Hindlimb muscle (tissue), 1 donor: ENCODE results near the gene PPP4C. TPM values are rescaled to one million over a fixed set of nuclear protein-coding genes. Genes with fewer than 3 reads are reported as not detected.
A peak's percentile ranks its signal among the peaks of the same experiment; 100 is the strongest.
"Not testable (repeated sequence)": the region's sequence is repeated elsewhere in the genome, so short reads cannot be mapped to it uniquely, and the experiment has no call there.

Experiments
- DNase-seq: peaks from one replicate; pipeline ENCODE4 v3.0.0-alpha.2; 2013
- polyA plus RNA-seq: library from polyadenylated mRNA; unstranded; fragments of 120-200 nt; gene quantifications from one replicate; pipeline ENCODE4 v1.2.1, GENCODE V29; 2013; ENCODE audit not compliant: insufficient read length

The PPP4C gene
- polyA plus RNA-seq, result 64.3 TPM

DNA sequence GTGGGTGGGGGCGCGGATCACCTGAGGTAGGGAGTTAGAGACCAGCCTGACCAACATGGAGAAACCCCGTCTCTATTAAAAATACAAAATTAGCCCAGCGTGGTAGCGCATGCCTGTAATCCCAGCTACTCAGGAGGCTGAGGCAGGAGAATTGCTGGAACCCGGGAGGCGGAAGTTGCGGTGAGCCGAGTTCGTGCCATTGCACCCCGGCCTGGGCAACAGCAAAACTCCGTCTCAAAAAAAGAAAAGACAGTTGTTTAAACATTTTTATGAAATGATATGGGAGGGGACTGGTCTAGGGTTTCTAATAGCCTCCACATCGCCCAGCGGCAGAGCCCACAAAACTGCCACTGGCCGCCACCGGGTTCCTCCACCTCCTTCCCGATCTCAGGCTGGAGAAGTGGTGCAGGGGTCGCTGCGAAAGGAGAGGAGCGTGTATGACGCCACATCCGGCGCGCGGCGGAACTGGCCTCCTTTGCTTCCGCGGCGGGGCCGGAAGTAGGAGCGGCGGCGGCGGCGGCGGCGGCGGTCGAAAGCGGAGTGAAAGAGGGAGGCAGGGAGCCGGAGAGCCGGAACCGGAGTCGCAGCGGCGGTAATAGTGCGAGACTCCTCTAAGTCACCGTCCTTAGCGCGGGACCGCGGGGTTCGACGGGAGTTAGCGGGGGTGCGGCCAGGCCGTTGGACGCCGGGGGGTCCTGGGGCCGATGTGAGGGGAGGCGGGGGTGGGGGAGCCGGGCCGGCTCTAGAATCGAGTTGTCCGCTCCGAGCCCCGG is at the start of gene PPP4C:
PPP4C (plus strand) TSS at position 492 of the 773 bp plus-strand sequence. CDS start 384 bp downstream, outside the sequence.
- peak; percentile 92 for DNase-seq

DNA sequence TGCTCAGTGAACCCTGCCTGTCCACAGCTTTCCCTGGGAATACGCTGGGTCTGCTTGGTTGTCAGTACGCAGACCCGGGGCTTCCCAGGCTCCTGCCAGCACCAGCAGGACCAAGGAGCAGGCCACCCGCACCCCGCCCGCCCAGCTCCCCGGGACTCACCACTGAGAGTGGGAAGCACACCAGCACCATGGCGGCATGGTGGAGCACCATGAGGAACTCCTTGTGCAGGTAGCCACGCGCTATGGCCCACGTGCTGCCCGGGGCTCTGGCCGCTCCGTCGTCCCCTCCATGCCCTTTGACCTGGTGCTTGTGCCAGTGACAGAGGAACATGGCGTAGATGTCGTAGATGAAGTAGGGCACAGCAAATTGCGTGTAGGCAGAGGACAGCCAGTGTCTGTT is 49.3 kb upstream of the PPP4C start:
- DNase-seq, result no peak

DNA sequence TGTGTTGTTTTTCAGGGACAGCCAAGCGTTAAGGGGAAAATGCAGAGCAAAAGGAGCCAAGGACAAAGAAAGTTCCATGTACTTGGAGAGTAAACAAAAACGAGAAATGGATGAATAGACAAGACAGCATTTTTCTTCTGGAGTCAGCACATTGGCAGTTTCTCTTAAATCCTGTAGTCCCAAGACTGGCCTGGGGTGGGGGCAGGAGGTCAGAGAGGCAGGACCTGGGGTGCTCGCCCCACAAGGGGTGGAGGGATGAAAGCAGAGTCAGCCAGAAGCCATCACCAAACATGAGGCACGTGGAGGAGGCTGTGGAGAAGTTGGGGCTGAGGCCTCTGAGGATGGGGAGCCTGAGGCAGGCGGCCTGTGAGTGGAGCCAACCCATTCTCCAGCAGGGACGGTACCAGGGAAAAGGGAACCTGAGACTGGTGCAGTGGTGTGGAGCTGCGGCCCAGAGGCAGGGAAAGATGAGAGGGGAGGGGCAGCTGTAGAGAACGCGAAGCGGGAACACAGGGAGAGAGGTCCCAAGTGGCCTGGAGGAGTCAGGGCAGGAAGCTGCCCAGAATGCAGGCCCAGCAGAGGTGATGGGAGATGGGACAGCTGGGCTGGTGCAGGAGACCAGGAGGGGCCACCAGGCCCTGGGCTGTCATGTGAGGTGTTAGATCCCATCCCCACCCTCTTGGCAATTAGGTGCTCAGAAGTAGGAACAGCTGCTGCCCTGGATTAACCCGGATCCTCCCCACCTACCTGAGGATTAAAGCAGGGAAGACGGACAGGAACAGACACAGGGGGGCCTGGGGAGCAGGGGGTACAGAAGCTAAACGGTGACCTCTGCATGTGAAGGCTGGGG is 48.0 kb upstream of the PPP4C start:
- DNase-seq, result no peak

DNA sequence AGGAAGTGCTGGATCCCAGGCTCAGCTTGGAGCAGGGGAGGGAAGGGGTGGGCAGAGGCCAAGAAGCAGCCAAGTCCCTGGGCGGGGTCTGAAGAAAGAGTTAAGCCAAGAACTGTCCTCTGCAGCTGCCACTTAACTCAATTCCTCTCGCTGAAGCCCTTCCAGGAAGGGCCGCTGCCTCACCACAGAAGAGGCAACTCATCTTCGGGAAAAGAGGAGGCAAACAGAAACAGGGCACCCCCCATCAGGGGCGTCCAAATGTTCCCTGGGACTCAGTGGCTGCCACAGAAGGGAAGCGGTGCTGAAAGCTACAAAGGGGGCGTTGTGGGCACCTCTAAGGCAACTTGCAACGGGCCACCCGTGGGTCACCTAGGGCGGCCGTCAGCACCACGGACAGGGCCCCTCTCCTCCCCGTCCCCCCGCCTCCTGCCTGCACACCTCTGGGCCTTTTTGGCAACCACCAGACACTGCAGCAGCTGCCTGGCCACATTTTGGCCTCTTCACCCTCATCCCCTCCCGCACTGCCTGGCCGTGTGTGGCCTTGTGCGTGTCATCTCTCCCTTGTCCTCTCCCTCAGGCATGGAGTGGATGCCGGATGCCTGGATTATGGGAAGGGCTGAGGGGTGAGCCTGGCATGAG is 47.2 kb upstream of the PPP4C start:
- no peak for DNase-seq

DNA sequence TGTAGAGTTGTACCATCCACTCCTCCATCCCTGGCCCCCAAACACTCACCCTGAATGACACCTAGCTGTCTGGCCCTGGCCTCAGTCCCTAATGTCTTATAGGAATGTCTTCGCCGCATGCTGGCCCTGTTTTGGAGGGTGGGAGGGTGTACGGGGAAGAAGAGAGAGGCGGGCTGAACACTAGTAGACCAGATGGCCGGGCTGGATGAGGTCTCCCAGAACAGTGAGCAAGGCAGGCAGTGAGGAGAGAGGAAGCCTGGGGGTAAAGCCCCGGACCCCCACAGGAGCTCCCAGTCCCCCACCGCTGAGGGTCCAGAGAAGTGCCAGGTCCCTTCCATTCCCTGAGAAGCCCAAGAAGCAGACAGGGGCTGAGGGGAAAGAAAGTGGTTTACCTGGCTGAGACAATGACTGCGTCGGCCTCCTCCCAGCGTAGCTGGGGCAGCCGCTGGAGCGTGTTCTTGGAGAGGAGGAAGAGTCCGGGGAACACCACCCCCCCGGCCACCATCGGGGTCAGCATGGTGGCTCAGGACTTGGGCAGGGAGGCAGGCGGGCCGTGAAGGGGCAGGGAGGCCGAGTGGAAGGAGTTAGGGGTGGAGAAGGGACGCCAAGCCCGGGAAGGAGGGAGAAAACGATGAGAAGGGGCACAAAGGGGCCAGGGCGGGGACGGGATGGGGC is 45.6 kb upstream of the PPP4C start:
- no peak for DNase-seq

DNA sequence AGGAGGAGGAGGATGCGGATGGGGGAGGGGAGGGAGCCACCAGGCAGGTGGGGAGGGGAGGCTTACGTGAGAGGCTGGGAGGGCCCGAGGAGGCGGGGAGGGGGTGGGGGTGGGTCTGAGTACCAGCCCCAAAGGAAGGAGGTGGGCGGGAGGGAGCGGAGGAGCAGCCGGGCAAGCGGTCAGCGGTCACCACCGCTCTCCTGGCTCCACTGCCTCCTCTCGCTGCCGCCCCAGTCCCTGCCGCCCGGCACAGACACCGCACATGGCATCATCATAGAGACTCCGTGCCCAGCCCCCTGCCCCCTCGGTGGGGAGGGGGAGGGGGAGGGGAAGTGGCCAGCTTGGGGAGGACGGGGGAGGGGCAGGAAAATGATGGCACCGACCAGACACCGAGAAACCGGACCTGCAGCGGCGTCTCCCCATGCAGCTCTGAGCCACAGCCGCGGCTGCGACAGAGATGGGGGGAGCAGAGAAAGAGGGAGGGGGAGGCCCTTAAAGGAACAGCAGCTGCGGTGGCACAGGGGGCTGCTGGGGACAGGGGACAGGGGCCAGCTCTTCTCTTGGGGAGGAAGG is 44.9 kb upstream of the PPP4C start, which contains the start of gene TLCD3B:
TLCD3B (minus strand) TSS at position 431 of the 573 bp plus-strand sequence. CDS start 744 bp downstream, outside the sequence.
- DNase-seq, result no peak

DNA sequence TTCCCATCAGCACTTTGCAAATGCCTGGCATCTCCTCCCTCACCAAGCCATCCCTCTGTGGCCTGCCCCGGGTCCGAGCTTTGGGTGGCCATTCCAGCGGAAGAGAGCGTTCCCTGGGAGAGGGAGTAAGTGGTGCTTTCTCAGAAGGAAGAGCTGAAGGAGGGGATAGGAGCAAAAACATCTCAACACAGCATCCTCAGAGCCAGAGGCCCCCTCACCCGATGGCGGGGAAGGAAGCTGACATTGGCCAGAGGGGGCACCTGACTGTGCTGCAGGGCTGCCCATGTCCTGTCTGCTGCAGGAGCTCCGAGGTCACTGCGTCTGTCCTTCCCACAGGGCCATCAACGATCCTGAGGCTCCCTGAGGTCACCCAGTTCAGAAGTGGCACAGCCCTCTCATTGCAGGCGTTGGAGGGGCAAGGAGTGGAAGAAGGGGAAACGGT is 44.3 kb upstream of the PPP4C start:
- DNase-seq, result no peak

DNA sequence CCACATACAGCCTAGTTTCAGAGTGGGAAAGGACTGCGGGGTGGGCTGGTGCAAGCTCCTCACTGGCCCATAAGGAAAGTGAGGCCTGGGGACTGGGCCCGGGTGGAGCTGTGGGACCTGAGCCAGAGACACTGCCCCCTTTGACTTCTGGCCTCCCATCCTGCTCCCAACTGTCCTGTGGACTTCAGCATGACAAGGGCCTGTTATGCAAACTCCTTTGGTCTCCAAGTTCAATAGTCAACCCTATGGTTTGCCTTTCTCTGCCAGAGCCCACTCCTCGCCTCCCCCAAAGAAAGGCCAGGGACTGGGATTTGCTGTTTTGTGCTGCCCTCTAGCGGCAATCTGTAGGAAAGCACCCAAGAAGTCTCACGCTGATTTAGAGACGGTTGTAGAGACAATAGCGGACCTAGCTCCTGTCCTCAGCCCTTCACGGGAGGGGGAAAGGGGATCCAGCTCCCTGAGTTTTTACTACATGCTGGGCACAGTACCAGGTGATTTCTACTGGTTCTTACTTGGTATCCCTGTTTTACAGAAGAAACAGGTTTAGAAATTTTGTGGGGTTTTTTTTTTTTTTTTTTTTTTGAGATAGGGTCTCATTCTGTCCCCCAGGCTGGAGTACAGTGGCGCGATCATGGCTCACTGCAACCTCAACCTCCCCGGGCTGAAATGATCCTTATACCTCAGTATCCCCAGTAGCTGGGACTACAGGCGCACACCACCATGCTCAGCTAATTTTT is 43.5 kb upstream of the PPP4C start:
- peak; percentile 29 for DNase-seq

DNA sequence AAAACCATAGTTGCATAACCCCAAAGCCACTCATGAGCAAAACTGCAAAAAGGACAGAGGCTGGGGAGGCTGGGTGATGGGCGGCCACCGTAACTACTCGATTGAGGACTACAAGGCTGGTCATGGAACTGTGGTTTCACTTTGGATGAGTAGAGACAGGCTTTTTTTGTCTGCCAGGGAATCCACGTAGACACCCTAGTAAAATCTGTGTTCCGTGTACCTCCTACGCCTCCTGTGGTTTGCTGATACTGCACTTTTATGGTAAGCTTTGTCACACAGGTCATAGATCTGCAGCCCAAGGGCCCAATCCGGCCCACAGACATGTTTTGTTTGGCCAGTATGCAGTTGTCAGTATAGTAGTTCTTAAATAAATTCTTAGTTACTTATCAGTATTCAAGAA is 42.5 kb upstream of the PPP4C start:
- no peak for DNase-seq

DNA sequence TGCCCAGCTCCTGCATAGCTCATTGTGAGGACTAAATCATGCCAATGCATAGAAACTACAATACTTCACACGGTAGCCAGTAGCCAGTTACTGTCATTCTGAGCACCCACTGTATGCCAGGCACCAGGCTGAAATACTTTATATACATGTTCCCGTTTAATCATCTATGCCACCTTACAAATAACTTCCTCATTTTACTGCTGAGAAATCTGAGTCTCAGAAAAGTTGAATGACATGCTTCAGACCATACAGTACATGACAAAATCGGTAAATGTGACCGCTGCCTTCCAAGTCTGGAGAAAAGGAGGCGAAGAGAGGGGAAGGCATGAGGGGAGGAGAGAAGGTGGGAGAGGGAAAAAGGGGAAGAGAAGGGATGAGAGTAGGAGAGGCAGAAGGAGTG is 35.6 kb upstream of the PPP4C start:
- DNase-seq, result no peak

DNA sequence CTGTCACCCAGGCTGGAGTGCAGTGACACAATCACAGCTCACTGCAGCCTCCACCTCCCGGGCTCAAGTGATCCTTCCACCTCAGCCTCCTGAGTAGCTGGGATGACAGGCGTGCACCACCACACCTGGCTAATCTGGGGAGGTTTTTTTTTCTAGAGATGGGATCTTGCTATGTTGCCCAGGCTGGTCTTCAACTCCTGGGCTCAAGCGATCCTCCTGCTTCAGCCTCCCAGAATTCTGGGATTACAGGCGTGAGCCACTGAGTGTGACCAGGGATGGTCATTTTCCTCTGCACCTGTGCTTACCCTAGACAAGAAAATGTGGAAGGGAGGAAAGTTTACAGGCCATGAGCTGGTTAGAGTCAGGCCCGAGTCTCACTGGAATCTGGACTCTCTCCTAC is 35.1 kb upstream of the PPP4C start:
- not testable (repeated sequence) for DNase-seq

DNA sequence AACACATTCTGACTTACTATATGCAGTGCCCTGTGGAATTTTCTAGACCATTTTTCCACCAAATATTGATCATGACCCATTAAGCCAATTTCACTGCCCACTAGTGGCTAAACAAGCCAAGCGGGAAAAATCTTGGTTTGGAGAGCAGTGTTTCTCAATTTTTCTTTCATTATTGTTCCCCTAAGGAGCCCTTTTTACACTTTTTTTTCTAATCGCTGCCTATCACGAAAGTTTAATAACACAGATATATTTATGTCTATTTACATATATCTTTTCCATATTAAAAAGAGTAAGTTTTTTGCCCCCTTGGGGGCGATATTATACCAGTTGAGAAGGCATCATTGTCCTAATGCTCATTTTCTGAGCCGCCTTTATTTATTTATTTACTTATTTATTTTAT is 34.0 kb upstream of the PPP4C start:
- DNase-seq, result no peak

DNA sequence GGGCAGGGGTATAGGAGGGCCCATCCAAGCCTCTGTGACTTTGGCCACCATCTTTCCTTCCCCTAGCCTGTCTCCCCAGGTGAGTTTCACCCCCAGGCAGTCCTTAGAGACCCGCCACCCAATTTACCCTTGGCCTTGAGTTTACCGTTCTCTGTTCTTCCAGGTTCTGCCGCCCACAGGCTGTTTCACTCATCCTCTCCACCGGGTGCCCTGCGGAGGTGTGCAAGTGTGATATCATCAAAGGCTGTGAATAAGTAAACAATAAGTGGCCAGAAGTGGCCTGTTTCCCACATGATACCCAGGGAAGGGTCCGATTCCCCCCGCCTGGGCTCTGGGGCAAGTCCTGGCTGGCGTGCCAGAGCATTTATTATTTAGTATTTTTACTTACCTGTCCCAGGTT is 29.6 kb upstream of the PPP4C start:
- DNase-seq, result no peak

DNA sequence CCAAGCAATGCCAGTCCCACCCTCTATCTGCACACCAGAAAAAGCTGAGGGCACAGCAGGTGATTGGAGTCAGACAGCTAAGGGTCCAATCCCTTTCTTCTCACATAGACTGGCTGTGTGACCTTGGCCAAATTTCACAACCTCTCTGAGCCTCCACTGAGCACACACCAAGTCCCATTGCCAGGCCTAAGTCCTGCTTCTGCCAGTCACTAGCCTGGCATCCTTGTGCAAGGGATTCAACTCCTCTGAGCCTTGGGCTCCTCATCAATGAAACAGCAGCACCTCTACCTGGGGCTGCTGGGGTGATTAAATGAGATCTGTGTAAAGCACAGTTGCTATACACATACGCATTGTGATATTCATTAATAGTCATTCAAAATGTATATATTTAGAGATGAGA is 29.2 kb upstream of the PPP4C start:
- no peak for DNase-seq

DNA sequence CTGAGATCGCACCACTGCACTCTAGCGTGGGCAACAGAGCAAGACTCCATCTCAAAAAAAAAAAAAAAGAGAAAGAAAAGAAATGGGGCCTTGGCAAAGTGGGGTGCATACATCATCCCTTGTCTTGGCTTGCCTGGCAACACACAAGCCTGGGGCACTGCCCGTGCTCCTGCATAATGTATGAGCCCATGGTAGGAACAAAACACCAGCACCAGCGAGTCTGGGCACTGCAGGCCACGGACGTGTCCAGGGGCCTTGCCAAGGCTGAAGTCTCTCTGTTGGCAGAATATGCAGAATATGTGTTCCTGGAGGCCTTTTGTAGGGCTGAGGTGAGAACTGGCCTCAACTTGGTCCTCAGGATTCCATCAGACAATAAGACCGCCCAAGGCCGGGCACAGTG is 25.9 kb upstream of the PPP4C start:
- DNase-seq, result no peak

DNA sequence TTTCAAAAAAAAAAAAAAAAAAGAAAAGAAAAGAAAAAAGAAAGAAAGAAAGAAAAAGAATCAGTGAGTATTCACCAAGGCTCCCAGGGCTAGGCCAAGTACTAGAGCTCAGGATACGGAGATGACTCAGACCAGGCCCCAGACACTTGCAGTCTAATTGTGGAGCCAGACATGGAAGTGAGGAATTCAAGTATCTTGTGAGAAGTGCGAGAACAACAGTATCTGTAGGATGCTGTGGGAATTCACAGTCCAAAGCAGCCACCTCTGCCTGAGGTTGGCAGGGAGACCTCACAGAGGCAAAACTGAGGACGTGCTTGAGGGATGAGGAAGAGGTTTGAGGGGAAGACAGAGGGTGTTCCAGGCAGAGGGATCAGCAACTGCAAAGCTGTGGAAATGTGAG is 24.3 kb upstream of the PPP4C start:
- DNase-seq, result no peak

DNA sequence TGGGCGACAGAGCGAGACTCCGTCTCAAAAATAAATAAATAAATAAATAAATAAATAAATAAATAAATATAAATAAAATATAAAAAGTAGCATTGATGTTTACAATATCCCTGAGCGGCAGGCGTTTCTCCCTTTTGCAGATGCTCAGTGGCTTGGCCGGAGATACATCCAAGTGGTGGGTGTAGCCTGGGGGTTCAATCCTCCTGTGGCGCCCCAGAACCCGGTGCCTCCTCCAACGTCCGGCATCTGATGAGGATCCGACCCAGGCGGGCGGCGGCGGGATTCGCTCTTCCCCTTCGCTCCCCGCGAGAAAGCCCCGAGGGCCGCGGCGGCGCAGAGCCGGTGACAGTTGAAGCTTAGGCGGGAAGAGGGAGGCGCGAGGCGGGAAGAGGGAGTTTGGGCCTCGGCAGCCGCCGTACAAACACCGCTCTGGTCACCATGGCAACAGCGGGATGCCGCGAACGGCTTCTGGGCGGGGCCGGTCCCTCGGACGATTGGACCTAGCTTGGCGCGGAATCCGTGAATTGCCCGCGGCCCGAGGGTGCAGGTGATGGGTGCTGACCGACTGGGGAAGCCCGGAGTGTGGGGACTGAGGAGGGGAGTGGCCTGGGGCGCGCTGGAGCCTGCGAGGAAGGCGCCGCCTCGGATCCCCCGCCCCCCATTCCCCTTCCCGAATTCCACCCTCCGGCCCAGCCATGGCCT is 23.0 kb upstream of the PPP4C start:
- DNase-seq, result peak; percentile 92

DNA sequence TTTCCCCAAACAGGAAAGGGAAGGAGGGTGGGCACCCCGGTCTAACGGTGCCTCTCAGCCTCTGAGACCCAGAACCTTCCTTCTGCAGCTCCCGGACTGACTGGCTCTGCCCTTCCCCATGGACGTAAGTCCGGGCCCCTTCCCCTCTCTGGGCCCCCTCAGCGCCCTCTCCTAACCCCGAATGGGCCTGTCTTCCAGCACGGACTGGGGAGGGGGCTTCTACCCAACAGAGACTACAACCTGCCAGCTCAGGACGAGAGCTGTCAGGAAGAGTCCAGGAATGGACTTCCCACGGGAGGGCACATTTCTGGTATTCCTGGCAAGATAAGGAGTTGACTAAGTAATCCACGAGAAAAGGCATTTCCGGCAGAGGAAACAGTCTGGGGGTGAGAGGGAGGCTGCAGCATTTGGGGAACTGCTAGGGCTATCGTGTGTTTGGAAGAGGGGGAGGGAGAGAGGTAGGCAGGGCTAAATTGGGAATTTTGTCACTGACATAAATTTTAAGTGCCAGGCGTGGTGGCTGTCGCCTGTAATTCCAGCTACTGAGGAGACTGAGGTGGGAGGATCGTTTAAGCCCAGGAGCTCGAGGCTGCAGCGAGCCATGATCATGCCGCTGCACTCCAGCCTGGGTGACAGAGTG is 22.3 kb upstream of the PPP4C start:
- DNase-seq, result no peak

DNA sequence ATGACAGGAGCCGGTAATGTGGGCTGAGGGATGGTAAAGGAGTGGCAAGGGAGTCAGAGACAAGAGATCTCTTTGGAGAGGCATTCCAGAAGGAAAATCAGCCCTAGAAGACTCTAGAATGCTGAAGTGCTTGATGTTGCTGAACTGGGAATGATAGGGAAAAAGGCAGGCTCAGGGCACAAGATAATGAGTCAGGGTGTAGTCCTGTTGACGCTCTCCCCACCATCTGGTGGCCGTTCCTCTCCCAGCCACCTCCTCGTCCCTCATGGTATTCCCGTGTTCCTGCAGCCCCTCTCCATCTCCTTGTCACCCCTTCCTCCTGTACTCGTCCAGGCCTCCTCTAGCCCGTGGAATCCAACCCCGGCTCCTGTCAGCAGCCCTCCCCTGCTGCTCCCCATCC is 21.3 kb upstream of the PPP4C start:
- no peak for DNase-seq

DNA sequence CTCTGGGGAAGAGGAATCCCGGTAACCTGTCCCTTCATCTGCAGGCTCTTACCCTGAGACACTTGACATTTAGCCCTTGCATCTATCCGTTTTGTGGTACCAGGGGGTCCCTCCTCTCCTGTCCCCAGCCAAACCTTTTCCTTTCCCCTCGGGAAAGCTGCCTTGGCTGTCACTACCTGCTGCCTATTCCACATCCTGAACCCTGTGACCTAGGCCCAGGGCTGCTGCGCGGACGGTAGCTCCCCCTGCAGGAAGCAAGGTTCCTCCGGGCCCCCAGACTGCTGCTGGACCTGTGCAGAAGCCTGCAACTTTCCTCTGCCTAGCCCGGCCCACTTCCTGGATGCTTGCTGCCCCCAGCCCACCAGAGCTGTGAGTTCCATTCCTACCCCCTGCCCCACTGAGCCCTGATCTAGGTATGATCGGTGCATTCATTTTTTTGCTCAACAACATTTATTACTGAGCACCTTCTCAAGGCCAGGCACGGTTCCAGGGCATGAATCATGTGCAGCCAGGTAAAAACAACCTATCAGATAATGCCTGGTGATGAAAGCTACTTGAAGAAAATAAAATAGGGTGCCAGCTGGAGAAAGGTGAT is 20.7 kb upstream of the PPP4C start:
- no peak for DNase-seq
